Activated naive CD4-positive, alpha-beta T cell treated with anti-CD3 and anti-CD28 coated beads, Interleukin-2, amount 50 U/mL, for 24 hours (primary cell): Measurements from ENCODE around the gene RNU6-7.

Experiments used
- H3K27ac Mint-ChIP-seq: one replicate; pipeline ENCODE4 v1.8.0; 2021; ENCODE audit warnings: mild to moderate bottlenecking, mixed read lengths
- H3K27me3 Mint-ChIP-seq: one replicate; pipeline ENCODE4 v1.8.0; 2021; ENCODE audit warnings: mixed read lengths
- H3K36me3 Mint-ChIP-seq: one replicate; pipeline ENCODE4 v1.8.0; 2021; ENCODE audit warnings: mixed read lengths
- H3K4me1 Mint-ChIP-seq: one replicate; pipeline ENCODE4 v1.8.0; 2021; ENCODE audit warnings: mixed read lengths
- H3K4me3 Mint-ChIP-seq: one replicate; pipeline ENCODE4 v1.8.0; 2021; ENCODE audit warnings: mild to moderate bottlenecking, mixed read lengths
- H3K9me3 Mint-ChIP-seq: one replicate; pipeline ENCODE4 v1.8.0; 2021; ENCODE audit warnings: mixed read lengths

Gene RNU6-7

DNA sequence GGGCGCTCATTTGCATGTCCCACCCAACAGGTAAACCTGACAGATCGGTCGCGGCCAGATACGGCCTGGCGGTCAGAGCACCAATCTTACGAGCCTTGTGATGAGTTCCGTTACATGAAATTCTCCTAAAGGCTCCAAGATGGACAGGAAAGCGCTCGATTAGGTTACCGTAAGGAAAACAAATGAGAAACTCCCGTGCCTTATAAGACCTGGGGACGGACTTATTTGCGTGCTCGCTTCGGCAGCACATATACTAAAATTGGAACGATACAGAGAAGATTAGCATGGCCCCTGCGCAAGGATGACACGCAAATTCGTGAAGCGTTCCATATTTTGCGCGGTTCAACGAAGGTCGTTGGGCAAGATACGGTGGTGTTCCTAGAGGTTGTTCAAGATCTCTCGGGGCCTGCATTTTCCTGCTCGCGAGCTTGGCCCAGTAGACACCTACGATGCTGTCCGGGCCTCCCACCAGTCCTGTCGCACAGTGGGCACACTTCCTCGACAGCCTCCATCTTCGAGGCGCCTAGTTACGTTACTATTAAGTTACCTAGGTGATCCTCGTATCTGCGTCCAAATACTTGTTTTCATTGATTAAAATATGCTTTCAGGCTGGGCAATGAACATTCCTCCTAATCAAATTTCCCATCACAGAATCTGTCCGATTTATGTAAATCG lies at the start of gene RNU6-7:
Gene RNU6-7 (plus strand): TSS at position 230 of the 675 bp plus-strand sequence.
- H3K9me3 Mint-ChIP-seq, result no peaks in the 10 kb centered on the region
- no peaks in the 10 kb centered on the region for H3K27me3 Mint-ChIP-seq
- H3K36me3 Mint-ChIP-seq, result no peaks in the 10 kb centered on the region
- H3K27ac Mint-ChIP-seq, result peak within 1 kb of the TSS; percentile 100
- H3K4me1 Mint-ChIP-seq, result peaks cover 41% of the 10 kb centered on the region
- H3K4me3 Mint-ChIP-seq, result peak within 1 kb of the TSS; percentile 93

DNA sequence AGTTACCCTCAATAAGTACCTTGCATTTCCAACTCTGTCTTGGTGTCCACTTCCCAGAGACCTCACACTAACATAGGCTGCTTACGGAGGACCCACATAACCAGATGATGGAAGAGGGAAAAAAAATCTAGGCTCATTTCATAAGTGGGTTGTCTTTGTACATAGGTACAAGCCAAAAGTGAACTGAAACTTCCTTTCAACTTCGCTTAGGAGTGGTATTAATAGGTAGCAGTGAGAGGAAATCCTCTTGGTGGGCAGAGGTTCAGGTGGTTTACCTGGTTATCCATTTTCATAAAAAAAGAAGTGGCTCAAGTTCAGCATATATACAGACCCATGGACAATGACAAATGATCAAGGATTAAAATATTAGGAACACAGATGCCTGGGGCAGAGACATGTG lies 35.8 kb upstream of the RNU6-7 start:
- H3K4me1 Mint-ChIP-seq, result no peaks in the 10 kb centered on the region
- H3K9me3 Mint-ChIP-seq, result peaks cover 8% of the 10 kb centered on the region
- no peak overlapping the region for H3K27ac Mint-ChIP-seq
- peaks cover 2% of the 10 kb centered on the region for H3K36me3 Mint-ChIP-seq
- no peak overlapping the region for H3K4me3 Mint-ChIP-seq
- no peaks in the 10 kb centered on the region for H3K27me3 Mint-ChIP-seq

DNA sequence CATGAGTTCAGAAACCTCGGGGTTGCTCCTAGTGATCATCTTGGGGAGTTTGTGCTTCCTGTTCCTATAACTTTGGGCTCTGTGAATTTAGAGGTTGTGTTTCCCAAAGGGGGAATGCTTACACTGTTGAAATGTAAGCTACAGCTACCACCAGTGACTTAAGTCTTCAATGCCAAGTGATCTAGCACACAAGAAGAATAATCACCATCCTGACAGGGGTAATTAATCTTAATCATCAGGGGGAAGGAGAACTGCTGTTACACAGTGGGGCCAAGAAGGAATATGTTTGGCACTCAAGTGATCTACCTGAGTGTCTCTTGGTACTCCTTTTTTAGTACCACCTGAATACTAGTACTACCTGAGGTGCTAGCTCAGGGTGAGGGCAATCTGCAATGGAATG lies 34.9 kb upstream of the RNU6-7 start:
- Mint-ChIP-seq H3K4me1 (no peaks in the 10 kb centered on the region), H3K4me3 (no peak overlapping the region), H3K36me3 (no peaks in the 10 kb centered on the region), H3K9me3 (peaks cover 5% of the 10 kb centered on the region), H3K27ac (no peak overlapping the region), H3K27me3 (no peaks in the 10 kb centered on the region)

DNA sequence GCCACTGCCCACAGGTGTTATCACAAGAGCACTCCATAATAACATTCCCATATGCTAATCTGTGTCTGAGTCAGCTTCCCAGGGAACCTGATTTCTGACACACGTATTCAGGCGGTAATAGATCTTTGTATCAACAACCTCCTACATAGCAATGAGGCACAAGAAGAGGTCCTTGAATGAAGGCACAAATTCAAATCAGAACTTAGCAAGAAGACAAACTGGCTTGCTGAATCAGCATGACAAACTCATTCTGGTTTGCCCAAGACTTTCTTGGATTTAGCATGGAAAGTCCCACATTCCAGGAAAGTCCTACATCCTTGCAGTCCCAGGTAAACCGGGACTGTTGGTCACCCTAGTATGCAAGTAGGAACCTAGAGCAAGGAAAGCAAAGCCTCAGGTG lies 33.9 kb upstream of the RNU6-7 start:
- H3K4me1 Mint-ChIP-seq, result no peaks in the 10 kb centered on the region
- H3K27ac Mint-ChIP-seq, result no peak overlapping the region
- no peak overlapping the region for H3K4me3 Mint-ChIP-seq
- no peaks in the 10 kb centered on the region for H3K27me3 Mint-ChIP-seq
- no peaks in the 10 kb centered on the region for H3K36me3 Mint-ChIP-seq
- peaks cover 5% of the 10 kb centered on the region for H3K9me3 Mint-ChIP-seq

DNA sequence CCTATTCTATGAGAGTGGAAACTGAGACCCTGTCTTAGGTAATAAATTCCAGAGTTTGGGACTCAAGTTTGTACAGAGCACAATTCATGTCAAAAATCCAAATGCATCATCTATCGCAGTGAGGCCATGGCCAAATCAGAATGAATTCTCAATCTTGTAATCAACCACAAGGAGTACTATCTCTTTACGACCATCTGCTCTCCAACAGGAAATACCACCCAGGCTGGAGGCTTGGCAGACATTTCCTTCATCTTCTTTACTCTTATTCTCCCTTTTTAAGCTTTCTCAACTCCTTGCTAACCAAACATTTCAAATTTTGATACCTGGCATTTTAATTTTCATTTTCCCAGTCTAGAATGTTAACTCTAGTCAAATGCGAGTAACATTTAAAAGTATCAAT lies 32.7 kb upstream of the RNU6-7 start:
- Mint-ChIP-seq H3K27ac (no peak overlapping the region), H3K27me3 (no peaks in the 10 kb centered on the region), H3K36me3 (no peaks in the 10 kb centered on the region), H3K4me3 (no peak overlapping the region), H3K9me3 (no peaks in the 10 kb centered on the region), H3K4me1 (no peaks in the 10 kb centered on the region)

DNA sequence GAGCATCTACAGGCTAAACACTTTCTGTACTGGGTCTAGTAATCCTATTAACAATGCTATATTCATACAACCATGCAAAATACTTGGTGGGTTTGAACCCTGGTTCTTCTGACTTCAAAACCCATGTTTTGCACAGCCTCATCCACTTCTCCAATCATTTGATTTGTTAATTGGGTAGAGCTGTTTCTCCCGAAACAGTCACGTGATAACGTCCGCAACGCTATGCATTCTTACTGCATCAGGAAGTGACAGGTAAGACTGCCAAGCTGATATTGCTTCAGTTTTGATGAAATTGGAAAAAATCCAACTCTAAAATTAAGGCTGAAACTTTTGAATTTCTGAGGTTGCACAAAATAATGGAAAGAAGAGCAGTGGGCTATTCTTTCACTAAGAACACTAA lies 30.4 kb upstream of the RNU6-7 start:
- Mint-ChIP-seq H3K4me1 (no peaks in the 10 kb centered on the region), H3K27ac (no peak overlapping the region), H3K36me3 (no peaks in the 10 kb centered on the region), H3K4me3 (no peak overlapping the region), H3K9me3 (no peaks in the 10 kb centered on the region), H3K27me3 (no peaks in the 10 kb centered on the region)

DNA sequence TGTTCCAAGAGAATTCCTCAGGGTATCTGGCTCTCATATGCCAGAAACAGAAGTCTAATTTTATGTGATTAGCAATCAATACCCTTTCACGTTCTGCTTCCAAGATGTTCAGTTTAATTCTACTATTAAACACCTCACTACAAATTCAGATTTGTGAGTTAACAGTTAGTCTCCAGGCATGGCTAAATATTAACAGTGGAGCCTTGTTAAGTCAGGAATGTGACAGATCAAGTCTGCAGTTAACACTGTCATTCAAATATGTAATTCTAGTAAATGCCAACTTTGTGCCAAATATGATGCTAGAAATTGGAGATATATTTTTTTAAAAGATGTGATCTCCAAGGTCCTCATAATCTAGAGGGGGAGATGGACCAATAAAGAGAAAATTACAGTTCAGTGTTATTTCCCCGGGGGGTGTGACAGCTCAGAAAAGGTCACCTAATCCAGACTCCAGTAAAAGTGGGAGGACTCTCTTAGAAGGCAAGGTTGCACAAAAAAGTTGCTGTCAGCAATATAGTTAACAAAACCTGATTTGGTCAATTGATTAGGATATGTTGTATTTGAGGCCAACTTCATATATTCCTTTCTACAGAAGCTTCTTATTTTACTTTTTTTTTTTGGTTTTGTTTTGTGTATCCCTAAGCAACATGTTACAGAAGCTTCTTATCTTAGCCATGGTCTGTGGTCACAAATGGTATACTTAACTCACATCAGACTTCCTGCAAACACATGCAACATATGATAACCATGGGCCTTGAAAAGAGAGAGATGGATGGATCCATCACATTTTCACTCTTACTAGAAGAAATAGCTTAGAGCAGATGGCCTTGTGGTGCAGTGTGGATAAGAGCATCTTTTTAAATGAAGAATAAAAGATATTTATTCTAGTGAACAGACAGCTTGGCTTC lies 18.4 kb upstream of the RNU6-7 start:
- H3K27ac Mint-ChIP-seq, result no peak overlapping the region
- H3K4me1 Mint-ChIP-seq, result peaks cover 6% of the 10 kb centered on the region
- H3K36me3 Mint-ChIP-seq, result peaks cover 4% of the 10 kb centered on the region
- peaks cover 3% of the 10 kb centered on the region for H3K27me3 Mint-ChIP-seq
- H3K9me3 Mint-ChIP-seq, result peaks cover 14% of the 10 kb centered on the region
- H3K4me3 Mint-ChIP-seq, result no peak overlapping the region

DNA sequence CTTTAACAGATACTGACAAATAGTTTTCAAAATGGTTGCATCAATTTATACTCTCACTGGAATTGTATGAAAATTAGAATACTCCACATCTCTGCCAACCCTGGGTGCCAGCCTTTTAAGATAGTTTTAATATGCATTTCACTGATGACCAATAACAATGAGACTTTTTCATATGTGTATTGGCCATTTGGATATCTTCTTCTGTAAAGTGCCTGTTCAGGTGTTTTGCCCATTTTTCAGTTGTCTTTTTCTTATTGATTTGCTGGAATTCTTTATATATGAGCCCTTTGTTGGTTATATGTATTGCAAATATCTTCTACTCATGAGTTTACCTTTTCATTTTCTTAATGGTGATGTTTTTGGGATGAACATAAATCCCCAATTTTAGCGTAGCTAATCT lies 16.7 kb upstream of the RNU6-7 start:
- peaks cover 13% of the 10 kb centered on the region for H3K9me3 Mint-ChIP-seq
- no peak overlapping the region for H3K4me3 Mint-ChIP-seq
- H3K4me1 Mint-ChIP-seq, result peaks cover 6% of the 10 kb centered on the region
- H3K27ac Mint-ChIP-seq, result no peak overlapping the region
- peaks cover 4% of the 10 kb centered on the region for H3K36me3 Mint-ChIP-seq
- peaks cover 3% of the 10 kb centered on the region for H3K27me3 Mint-ChIP-seq

DNA sequence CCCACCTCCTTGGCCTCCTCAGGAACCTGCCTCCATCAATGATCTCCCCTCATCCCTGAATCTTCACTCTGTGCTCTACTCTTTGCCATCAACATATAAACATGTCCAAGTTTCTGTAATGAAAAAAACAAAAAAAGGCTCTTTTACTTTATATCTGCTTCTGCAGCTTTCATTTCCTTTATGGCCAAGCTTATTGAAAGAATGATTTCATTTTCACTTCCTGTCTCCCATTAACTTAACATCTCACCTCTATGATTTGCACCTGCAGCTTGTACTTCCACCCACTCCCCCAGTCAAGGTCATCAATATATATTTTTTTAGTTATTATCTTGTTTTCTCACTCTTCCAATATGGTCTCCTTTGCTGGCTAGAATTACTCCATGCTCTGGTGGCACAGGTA lies 15.6 kb upstream of the RNU6-7 start:
- Mint-ChIP-seq H3K4me3 (no peak overlapping the region), H3K27me3 (peaks cover 3% of the 10 kb centered on the region), H3K4me1 (peaks cover 6% of the 10 kb centered on the region), H3K27ac (no peak overlapping the region), H3K36me3 (peaks cover 4% of the 10 kb centered on the region), H3K9me3 (peaks cover 6% of the 10 kb centered on the region)

DNA sequence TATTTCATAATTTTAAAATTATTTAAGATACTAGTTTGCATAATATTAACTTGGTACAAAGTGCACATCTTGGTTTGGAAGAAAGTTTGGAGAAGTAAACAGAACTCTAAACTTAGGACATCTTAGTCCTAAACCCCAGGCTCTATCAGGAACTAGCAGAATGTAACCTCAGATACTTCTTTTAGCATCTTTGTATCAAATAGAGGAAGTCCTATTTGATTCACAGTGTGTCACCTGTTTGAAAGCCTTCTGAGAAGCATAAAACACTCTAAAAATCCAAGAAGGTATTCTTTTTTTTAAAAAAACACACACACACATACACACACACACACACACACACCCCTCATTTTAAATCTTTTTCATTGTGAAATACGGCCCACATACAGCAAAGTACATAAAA lies 12.0 kb upstream of the RNU6-7 start:
- H3K27ac Mint-ChIP-seq, result no peak overlapping the region
- no peak overlapping the region for H3K4me3 Mint-ChIP-seq
- H3K9me3 Mint-ChIP-seq, result no peaks in the 10 kb centered on the region
- H3K36me3 Mint-ChIP-seq, result peaks cover 2% of the 10 kb centered on the region
- H3K27me3 Mint-ChIP-seq, result peaks cover 2% of the 10 kb centered on the region
- H3K4me1 Mint-ChIP-seq, result peaks cover 6% of the 10 kb centered on the region

DNA sequence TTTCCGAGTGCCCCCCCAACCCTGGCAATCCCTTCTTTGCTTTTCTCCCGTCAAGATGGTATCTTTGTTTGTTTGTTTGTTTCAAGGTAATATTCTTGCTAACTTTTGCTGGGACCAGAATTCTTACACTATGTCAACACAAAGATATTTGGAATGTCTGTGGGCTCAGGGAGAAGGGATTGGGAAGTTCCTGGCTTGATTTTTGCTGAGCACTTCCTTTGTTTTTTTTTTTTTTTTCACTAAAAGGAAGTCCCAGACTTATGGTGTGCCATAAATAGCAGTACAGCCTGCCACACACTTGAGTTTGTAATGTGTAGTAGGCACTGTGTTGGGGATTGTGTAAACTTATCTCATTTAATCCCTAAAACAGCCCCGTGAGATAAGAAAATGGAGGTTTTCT lies 11.2 kb upstream of the RNU6-7 start:
- peaks cover 6% of the 10 kb centered on the region for H3K4me1 Mint-ChIP-seq
- no peaks in the 10 kb centered on the region for H3K9me3 Mint-ChIP-seq
- no peak overlapping the region for H3K4me3 Mint-ChIP-seq
- H3K27ac Mint-ChIP-seq, result no peak overlapping the region
- H3K36me3 Mint-ChIP-seq, result peaks cover 2% of the 10 kb centered on the region
- peaks cover 2% of the 10 kb centered on the region for H3K27me3 Mint-ChIP-seq

DNA sequence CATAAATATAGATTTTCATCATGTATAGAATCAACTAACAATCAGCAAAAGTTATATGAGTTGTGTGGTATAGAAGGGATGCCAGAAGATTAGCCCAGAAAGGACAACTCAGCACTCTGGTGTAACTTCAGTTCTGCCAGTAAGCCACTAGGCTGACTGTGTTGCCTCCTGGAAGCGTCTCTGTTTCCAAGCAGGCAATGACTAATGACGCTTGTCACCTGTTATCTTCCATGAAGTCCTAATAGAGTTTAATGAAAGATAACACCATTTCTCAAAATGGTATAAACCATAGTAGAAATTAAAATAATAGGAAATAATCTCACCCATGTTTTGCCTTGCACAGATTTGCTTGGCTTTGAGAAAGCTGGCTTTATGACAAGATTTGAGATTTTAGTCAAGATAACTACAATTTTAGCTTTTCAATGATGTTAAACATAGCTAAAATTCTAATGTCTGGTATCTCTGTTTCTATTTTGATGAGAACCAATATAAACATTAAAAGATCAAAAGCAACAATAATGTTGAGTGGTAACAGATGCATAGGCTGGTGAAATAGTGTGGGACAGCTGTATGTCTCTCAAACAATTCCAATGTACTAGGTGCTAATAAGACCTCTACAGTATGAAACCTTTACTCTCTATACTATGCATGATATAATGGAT lies 9.0 kb upstream of the RNU6-7 start:
- Mint-ChIP-seq H3K9me3 (no peaks in the 10 kb centered on the region), H3K27ac (no peak overlapping the region), H3K27me3 (peaks cover 2% of the 10 kb centered on the region), H3K36me3 (no peaks in the 10 kb centered on the region), H3K4me1 (no peaks in the 10 kb centered on the region), H3K4me3 (no peak overlapping the region)

DNA sequence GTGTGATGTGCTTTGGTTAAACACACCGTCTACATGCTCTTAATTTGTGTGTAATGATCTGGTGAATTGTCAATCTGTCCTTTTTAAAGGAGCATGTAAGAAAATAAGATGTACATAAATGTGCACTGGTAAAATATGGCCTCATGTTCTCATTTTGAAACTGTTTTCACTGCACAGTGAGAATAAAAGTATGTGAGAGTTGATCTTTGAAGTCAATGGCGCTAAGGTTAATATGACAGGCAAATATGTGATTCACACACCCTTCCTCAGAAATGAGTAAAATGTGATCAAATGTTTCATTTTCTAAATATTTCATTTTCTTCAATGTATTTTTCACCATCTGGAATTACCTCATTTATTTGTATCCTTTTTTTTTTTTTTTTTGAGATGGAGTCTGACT lies 8.3 kb upstream of the RNU6-7 start:
- Mint-ChIP-seq H3K36me3 (no peaks in the 10 kb centered on the region), H3K27me3 (peaks cover 2% of the 10 kb centered on the region), H3K4me3 (no peak overlapping the region), H3K27ac (no peak overlapping the region), H3K9me3 (no peaks in the 10 kb centered on the region), H3K4me1 (no peaks in the 10 kb centered on the region)

DNA sequence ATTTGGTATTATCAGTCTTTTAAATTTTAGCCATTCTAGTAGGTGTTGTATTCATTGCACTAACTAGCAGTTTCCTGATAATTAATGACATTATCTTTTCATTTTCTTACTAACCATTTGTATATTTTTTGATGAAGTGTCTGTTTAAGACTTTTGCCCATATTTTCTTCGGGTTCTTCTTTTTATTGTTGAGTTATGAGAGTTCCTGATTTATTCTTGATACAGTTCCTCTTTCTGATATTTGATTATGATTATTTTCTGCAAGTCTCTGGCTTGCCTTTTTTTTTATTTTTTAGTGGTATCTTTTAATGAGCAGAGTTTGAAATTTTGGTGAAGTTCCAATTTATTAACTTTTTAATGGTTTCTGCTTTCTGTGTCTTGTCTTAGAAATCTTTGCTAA lies 6.2 kb upstream of the RNU6-7 start:
- H3K4me1 Mint-ChIP-seq, result peaks cover 7% of the 10 kb centered on the region
- H3K9me3 Mint-ChIP-seq, result no peaks in the 10 kb centered on the region
- peaks cover 2% of the 10 kb centered on the region for H3K27me3 Mint-ChIP-seq
- H3K36me3 Mint-ChIP-seq, result no peaks in the 10 kb centered on the region
- H3K27ac Mint-ChIP-seq, result no peak overlapping the region
- H3K4me3 Mint-ChIP-seq, result no peak overlapping the region

DNA sequence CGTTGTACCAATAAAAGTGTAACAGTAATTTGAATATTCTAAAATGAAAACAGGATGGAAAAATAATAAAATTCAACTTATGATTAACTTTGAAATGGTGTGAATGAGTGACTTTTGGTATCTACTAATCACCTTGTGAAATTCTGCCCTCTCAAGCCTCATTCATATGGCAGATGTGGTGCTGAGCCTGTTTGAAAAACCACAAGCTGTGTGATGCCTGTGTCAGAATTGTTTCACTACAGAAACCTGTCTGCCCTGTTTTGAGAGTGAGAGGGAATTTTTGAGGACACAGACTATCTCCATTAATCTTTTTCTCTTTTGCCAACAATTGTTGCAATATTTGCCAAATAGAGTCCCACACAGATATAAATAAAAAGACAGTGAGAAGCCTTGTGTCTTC lies 3.9 kb upstream of the RNU6-7 start:
- Mint-ChIP-seq H3K36me3 (no peaks in the 10 kb centered on the region), H3K27me3 (no peaks in the 10 kb centered on the region), H3K4me1 (peaks cover 26% of the 10 kb centered on the region), H3K27ac (no peak overlapping the region), H3K4me3 (no peak overlapping the region), H3K9me3 (no peaks in the 10 kb centered on the region)
